H9 (cell line): ENCODE measurements around the gene PCYT2. TPM values are rescaled to one million over a fixed set of nuclear protein-coding genes. Genes with fewer than 3 reads are reported as not detected.

Experiments used
- DNase-seq: peaks from one replicate; pipeline ENCODE4 v3.0.0-alpha.2; 2017
- H2AFZ ChIP-seq: one replicate; pipeline ENCODE4 v1.6.1; 2013; ENCODE audit warnings: mild to moderate bottlenecking, low read length, control low read depth, moderate library complexity
- H2AK5ac ChIP-seq: 2 replicates; pipeline ENCODE4 v1.6.1; 2013; ENCODE audit warnings: low read length, control low read depth, mixed read lengths; ENCODE audit not compliant: insufficient read length
- H2BK120ac ChIP-seq: one replicate; pipeline ENCODE4 v1.6.1; 2013; ENCODE audit warnings: low read depth, mild to moderate bottlenecking, low read length, control low read depth, inconsistent platforms; ENCODE audit not compliant: poor library complexity, severe bottlenecking
- H2BK12ac ChIP-seq: 2 replicates; pipeline ENCODE4 v1.6.1; 2013; ENCODE audit warnings: low read length, control low read depth, mixed read lengths, low read depth; ENCODE audit not compliant: insufficient read length
- H2BK15ac ChIP-seq: 2 replicates; pipeline ENCODE4 v1.6.1; 2013; ENCODE audit warnings: low read depth, low read length, control low read depth
- H2BK20ac ChIP-seq: one replicate; pipeline ENCODE4 v1.6.1; 2013; ENCODE audit warnings: low read depth, mild to moderate bottlenecking, low read length, control low read depth, inconsistent platforms; ENCODE audit not compliant: poor library complexity, severe bottlenecking
- H2BK5ac ChIP-seq: 2 replicates; pipeline ENCODE4 v1.6.1; 2013; ENCODE audit warnings: low read length, control low read depth, mixed read lengths; ENCODE audit not compliant: insufficient read length
- H3K14ac ChIP-seq: 2 replicates; pipeline ENCODE4 v1.6.1; 2013; ENCODE audit warnings: low read length, control low read depth; ENCODE audit not compliant: insufficient read depth
- H3K18ac ChIP-seq: 2 replicates; pipeline ENCODE4 v1.6.1; 2013; ENCODE audit warnings: low read depth, mild to moderate bottlenecking, mixed read lengths, low read length, control low read depth; ENCODE audit not compliant: insufficient read length
- H3K23ac ChIP-seq: 2 replicates; pipeline ENCODE4 v1.6.1; 2013; ENCODE audit warnings: low read length, control low read depth, mixed read lengths, low read depth; ENCODE audit not compliant: insufficient read length
- H3K23me2 ChIP-seq: 2 replicates; pipeline ENCODE4 v1.6.1; 2013; ENCODE audit warnings: low read depth, mild to moderate bottlenecking, mixed read lengths, low read length, control low read depth; ENCODE audit not compliant: insufficient read length, poor library complexity, severe bottlenecking
- H3K27ac ChIP-seq: 2 replicates; pipeline ENCODE4 v1.5.1; 2013; ENCODE audit warnings: low read length, control low read depth, mixed read lengths, low read depth; ENCODE audit not compliant: insufficient read length
- H3K27me3 ChIP-seq: 2 replicates; pipeline ENCODE4 v1.6.1; 2013; ENCODE audit warnings: low read length, control low read depth, inconsistent platforms; ENCODE audit not compliant: insufficient read depth
- H3K4ac ChIP-seq: 2 replicates; pipeline ENCODE4 v1.6.1; 2013; ENCODE audit warnings: low read depth, mild to moderate bottlenecking, control low read depth, inconsistent platforms, low read length, moderate library complexity
- H3K4me1 ChIP-seq: 2 replicates; pipeline ENCODE4 v1.6.1; 2013; ENCODE audit warnings: low read length, control low read depth, inconsistent platforms; ENCODE audit not compliant: insufficient read depth
- H3K4me2 ChIP-seq: 2 replicates; pipeline ENCODE4 v1.6.1; 2013; ENCODE audit warnings: low read length, control low read depth, mixed read lengths; ENCODE audit not compliant: insufficient read length, insufficient read depth
- H3K56ac ChIP-seq: 2 replicates; pipeline ENCODE4 v1.6.1; 2013; ENCODE audit warnings: low read depth, mild to moderate bottlenecking, mixed read lengths, low read length, control low read depth; ENCODE audit not compliant: insufficient read length
- H3K79me1 ChIP-seq: 2 replicates; pipeline ENCODE4 v1.6.1; 2013; ENCODE audit warnings: low read depth, mild to moderate bottlenecking, moderate library complexity, low read length, control low read depth, inconsistent platforms; ENCODE audit not compliant: insufficient read depth, poor library complexity, severe bottlenecking
- H3K79me2 ChIP-seq: 2 replicates; pipeline ENCODE4 v1.6.1; 2013; ENCODE audit warnings: low read length, control low read depth, inconsistent platforms; ENCODE audit not compliant: insufficient read depth
- H3K9ac ChIP-seq: 2 replicates; pipeline ENCODE4 v1.6.1; 2013; ENCODE audit warnings: low read length, control low read depth, mixed read lengths; ENCODE audit not compliant: insufficient read length; ENCODE audit errors: extremely low read depth
- H3K9me3 ChIP-seq: one replicate; pipeline ENCODE4 v1.6.1; 2013; ENCODE audit warnings: low read depth, low read length, inconsistent platforms; ENCODE audit not compliant: control insufficient read depth
- H3T11ph ChIP-seq: one replicate; pipeline ENCODE4 v1.6.1; 2013; ENCODE audit warnings: mild to moderate bottlenecking, low read length, control low read depth, inconsistent platforms
- H4K20me1 ChIP-seq: one replicate; pipeline ENCODE4 v1.6.1; 2013; ENCODE audit not compliant: control insufficient read depth, insufficient read length, insufficient read depth
- H4K5ac ChIP-seq: 2 replicates; pipeline ENCODE4 v1.6.1; 2013; ENCODE audit warnings: low read depth, mild to moderate bottlenecking, mixed read lengths, low read length, control low read depth; ENCODE audit not compliant: insufficient read length
- H4K8ac ChIP-seq: replicated peaks from 2 replicates; pipeline ENCODE4 v1.6.1; 2013; ENCODE audit warnings: low read length, control low read depth, mixed read lengths, low read depth; ENCODE audit not compliant: insufficient read length
- H4K91ac ChIP-seq: 2 replicates; pipeline ENCODE4 v1.6.1; 2013; ENCODE audit warnings: low read depth, mild to moderate bottlenecking, moderate library complexity, mixed read lengths, low read length, control low read depth; ENCODE audit not compliant: insufficient read length
- H3K27ac Mint-ChIP-seq, 3 experiments: 2 replicates in 2 of 3; 3 replicates in 1 of 3; pipeline ENCODE4 v1.8.0; 2020 to 2021; ENCODE audit warnings: mixed read lengths in 3 of 3, mild to moderate bottlenecking in 1 of 3, moderate library complexity in 1 of 3
- H3K27me3 Mint-ChIP-seq: 2 replicates; pipeline ENCODE4 v1.8.0; 2021; ENCODE audit warnings: low read depth, mild to moderate bottlenecking, moderate library complexity, mixed read lengths
- H3K36me3 Mint-ChIP-seq, 3 experiments: 2 replicates in 2 of 3; 3 replicates in 1 of 3; pipeline ENCODE4 v1.8.0; 2020 to 2021; ENCODE audit warnings: low read depth in 3 of 3, mixed read lengths in 3 of 3; ENCODE audit not compliant: insufficient read depth in 1 of 3
- H3K4me1 Mint-ChIP-seq, 2 experiments: 2 replicates each; pipeline ENCODE4 v1.8.0; 2020; ENCODE audit warnings: mixed read lengths in 2 of 2
- H3K4me3 Mint-ChIP-seq, 2 experiments: 2 replicates in 1 of 2; 3 replicates in 1 of 2; pipeline ENCODE4 v1.8.0; 2020 to 2021; ENCODE audit warnings: mild to moderate bottlenecking in 2 of 2, mixed read lengths in 2 of 2, moderate library complexity in 1 of 2
- H3K9me3 Mint-ChIP-seq, 2 experiments: 2 replicates in 1 of 2; 3 replicates in 1 of 2; pipeline ENCODE4 v1.8.0; 2020; ENCODE audit warnings: mild to moderate bottlenecking in 2 of 2, mixed read lengths in 2 of 2, moderate library complexity in 1 of 2
- WGBS: extraction: QIAGEN DNeasy Blood & Tissue Kit; methylation state at CpG from one replicate; pipeline ENCODE4 v1.1.7; 2013; ENCODE audit warnings: missing lambda C conversion rate, low lambda C conversion rate, mixed read lengths; ENCODE audit not compliant: insufficient read length; ENCODE audit errors: extremely low coverage; 5-methylcytosine and 5-hydroxymethylcytosine counted together
- total RNA-seq: library from RNA; stranded (reverse); gene quantifications from 2 replicates; pipeline ENCODE4 v1.2.1, GENCODE V29; 2021
- TF ChIP-seq, protein P1 (sequence below): fragments of 200-600 bp; sonication (generic); conservative IDR thresholded peaks from 3 replicates; pipeline ENCODE4 v1.8.0; 2021; ENCODE audit warnings: antibody characterized with exemption, mild to moderate bottlenecking

The PCYT2 gene
- total RNA-seq, 1 experiment from 2014 or later: 24.5 TPM

DNA sequence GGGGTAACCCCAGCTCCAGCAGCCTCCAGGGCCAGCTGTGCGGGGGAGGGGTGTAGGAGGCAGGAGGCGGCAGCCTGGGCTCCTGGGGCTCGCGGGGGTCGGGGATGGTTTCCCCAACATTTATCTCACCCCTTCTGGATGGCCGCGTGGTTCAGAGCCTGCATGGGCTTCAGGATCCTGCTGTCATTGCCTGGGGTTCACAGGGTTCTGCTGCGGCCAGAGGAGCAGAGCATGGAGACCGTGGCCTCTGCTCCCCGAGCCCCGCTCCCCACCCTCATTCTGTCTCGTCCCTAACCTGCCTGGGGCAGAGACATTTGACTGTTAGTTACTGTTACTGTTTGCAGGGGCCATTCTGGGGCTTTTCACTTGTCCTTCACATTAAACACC lies 31.0 kb upstream of the PCYT2 start:
- no peaks in the 10 kb centered on the region for H3K79me2 ChIP-seq
- peaks cover 78% of the 10 kb centered on the region for H3K27me3 Mint-ChIP-seq
- no peak overlapping the region for H2AFZ ChIP-seq

More for the DNA sequence above, 31.0 kb upstream of the PCYT2 start:
- no peak overlapping the region for H3K14ac ChIP-seq
- Mint-ChIP-seq H3K4me3 (peak overlapping the region in 1 of 2 experiments; percentile 51; a peak in 3 of 5 replicates), H3K4me1 (peaks cover 11 to 22% of the 10 kb centered on the region in 2 experiments), H3K27ac (no peak overlapping the region), H3K36me3 (no peaks in the 10 kb centered on the region), H3K9me3 (no peaks in the 10 kb centered on the region)
- H2BK5ac ChIP-seq: no peak overlapping the region
- no peak overlapping the region for H4K5ac ChIP-seq
- H4K91ac ChIP-seq: no peak overlapping the region
- H3K18ac ChIP-seq: no peak overlapping the region
- peaks cover 4% of the 10 kb centered on the region for H3K23me2 ChIP-seq
- TF ChIP-seq, protein P1, sequence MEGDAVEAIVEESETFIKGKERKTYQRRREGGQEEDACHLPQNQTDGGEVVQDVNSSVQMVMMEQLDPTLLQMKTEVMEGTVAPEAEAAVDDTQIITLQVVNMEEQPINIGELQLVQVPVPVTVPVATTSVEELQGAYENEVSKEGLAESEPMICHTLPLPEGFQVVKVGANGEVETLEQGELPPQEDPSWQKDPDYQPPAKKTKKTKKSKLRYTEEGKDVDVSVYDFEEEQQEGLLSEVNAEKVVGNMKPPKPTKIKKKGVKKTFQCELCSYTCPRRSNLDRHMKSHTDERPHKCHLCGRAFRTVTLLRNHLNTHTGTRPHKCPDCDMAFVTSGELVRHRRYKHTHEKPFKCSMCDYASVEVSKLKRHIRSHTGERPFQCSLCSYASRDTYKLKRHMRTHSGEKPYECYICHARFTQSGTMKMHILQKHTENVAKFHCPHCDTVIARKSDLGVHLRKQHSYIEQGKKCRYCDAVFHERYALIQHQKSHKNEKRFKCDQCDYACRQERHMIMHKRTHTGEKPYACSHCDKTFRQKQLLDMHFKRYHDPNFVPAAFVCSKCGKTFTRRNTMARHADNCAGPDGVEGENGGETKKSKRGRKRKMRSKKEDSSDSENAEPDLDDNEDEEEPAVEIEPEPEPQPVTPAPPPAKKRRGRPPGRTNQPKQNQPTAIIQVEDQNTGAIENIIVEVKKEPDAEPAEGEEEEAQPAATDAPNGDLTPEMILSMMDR: no peak
- no peak for DNase-seq
- no peak overlapping the region for H2AK5ac ChIP-seq
- no peaks in the 10 kb centered on the region for H3K9me3 ChIP-seq
- H2BK20ac ChIP-seq: no peak overlapping the region
- H3K23ac ChIP-seq: no peak overlapping the region
- no peaks in the 10 kb centered on the region for H3K27me3 ChIP-seq
- H3K79me1 ChIP-seq: no peaks in the 10 kb centered on the region
- H4K20me1 ChIP-seq: no peaks in the 10 kb centered on the region
- H3K56ac ChIP-seq: no peak overlapping the region
- H2BK120ac ChIP-seq: no peak overlapping the region
- no peak overlapping the region for H2BK12ac ChIP-seq
- no peak overlapping the region for H3K9ac ChIP-seq
- H4K8ac ChIP-seq: no peak overlapping the region
- no CpG with 5 or more reads among the region's 12 CpGs for WGBS
- peak overlapping the region; percentile 17 for H3K4me2 ChIP-seq
- H3K27ac ChIP-seq: no peak overlapping the region
- H3K4me1 ChIP-seq: no peaks in the 10 kb centered on the region; the same call in 1 of the 2 replicates
- no peak overlapping the region for H3K4ac ChIP-seq
- no peak overlapping the region for H3T11ph ChIP-seq
- no peak overlapping the region for H2BK15ac ChIP-seq
